GM18951 (cell line): ENCODE measurements around the gene NLGN4X.

Experiments
- POLR2A ChIP-seq: IDR thresholded peaks from 4 replicates; pipeline ENCODE4 v1.6.1; 2011; ENCODE audit warnings: mild to moderate bottlenecking; ENCODE audit not compliant: insufficient read length, insufficient read depth; ENCODE audit errors: extremely low read depth
- in situ Hi-C: fragments of 300-500 bp; cut with MboI; formaldehyde crosslinking; loops from one replicate; pipeline ENCODE4 v1.12.0; 2022; ENCODE audit warnings: low sequenced_read_pairs, mixed read lengths, inconsistent platforms; ENCODE audit not compliant: unreplicated experiment

Gene NLGN4X

DNA sequence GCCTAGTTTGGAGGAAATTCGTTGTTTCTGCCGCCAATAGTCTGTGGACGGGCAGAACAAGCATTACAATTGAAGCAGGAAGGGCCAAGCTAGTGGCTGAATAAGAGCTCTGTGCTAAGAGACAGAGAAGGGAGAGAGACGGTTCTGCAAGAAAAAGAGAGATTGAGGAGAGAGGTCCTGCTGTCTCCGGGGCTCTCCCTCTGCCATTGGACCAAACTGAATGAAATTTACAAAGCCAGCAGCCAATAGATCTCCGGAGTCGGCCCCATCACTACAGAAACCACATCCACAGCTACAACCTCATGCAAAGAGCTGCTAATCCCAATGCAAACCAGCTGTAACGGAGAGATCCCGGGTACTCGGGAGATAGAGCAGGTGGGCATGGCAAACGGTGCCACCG lies at the start of gene NLGN4X:
Gene NLGN4X (minus strand): TSS at position 148 of the 400 bp plus-strand sequence. CDS start 77,401 bp downstream, outside the sequence.
- in situ Hi-C loops: no loop called here
- TF ChIP-seq POLR2A: no peak

- no peak for TF ChIP-seq POLR2A
- in situ Hi-C loops: no loop called here
Measured at GRCh38 chrX:6266041-6266440, 37.4 kb upstream of the NLGN4X start.

DNA sequence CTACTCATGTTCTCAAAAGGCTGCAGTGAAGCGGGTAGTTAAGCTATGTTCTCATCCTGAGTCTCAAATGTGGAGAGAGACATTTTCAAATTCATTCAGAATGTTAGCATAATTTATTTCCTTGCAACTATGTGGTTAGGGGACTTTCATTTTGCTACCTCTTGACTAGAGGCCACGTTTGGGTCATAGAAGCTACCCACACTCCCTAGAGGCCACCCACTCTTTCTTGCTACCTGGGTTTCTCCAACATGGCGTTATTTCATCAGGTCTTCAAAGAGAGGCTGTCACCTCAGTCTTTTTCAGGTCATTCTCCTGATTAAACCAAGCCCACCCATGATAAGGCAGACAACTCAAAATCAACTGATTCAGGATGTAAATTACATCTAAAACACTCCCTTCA lies 34.3 kb upstream of the NLGN4X start:
- TF ChIP-seq POLR2A: no peak
- in situ Hi-C loops: no loop called here

- TF ChIP-seq POLR2A: no peak
Measured at GRCh38 chrX:6257025-6257424, 28.4 kb upstream of the NLGN4X start.

GRCh38 chrX:6244666-6245065 lies 16.0 kb upstream of the NLGN4X start:
- TF ChIP-seq POLR2A: no peak
- in situ Hi-C loops: no loop called here

More at GRCh38 chrX:6257025-6257424, 28.4 kb upstream of the NLGN4X start:
- in situ Hi-C loops: no loop called here

DNA sequence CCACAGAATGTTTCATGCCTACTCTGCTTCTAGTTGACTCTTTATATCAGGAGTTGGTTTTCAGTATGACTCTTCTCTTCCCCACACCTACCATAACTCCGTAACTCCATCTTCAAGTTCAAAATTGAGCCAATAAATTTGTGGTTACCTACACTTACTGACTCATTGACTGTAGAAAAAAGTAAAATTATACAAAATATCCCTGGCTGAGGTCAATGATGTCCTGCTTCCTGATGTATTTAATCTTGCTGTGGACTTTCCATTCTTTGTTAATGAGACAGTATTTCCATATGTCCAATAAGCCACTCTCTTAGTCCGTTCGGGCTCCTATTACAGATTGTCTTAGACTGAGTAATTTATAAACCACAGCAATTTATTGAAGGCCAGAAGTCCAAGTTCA lies 9.9 kb upstream of the NLGN4X start:
- no peak for TF ChIP-seq POLR2A
- in situ Hi-C loops: no loop called here

- no peak for TF ChIP-seq POLR2A
- in situ Hi-C loops: no loop called here
Measured at GRCh38 chrX:6227935-6228334, 732 bp downstream of the NLGN4X start.

- TF ChIP-seq POLR2A: no peak
- in situ Hi-C loops: no loop called here
Measured at GRCh38 chrX:6227453-6227835, 1.2 kb downstream of the NLGN4X start.

DNA sequence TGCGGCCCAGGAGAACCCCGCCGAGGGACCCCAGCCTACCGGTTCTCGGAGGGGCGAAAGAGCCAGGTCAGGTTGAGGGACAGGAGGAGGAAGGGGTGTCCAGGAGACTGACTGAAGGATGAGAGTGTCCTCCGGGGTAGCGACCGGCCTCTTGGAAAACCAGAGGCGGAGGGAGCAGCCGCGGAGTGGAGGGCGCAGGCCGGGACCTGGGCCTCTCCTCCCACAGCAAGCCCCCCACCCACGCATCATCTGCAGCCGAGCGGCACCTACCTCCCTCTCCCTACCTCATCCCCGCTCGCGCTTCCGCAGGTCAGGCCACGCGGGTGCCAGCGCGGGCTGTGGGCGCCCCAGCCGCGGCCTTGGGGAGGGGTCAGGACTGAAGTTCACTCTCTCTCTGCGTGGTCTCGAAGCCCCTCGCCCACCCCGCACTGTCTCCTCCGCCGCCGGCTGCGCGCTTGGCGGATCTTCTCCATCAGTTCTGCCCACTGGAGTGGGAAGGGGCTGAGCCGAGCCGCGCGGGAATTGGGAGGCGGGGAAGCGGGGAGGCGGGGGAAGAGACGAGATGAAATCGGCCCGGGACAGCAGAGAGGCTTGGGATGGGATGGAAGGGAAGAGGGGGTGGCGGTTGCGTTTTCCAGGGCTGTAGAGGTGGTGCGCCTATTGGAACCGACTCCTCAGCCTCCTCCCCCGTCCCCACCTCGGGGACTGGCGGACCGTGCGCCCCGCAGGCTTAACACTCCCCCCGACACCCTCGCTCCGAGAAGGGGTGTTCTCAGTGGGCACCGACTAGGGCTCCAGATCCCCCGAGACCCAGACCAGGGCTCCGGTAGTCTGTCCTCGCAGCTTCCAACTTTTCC lies 1.8 kb downstream of the NLGN4X start:
- TF ChIP-seq POLR2A: no peak
- in situ Hi-C loops: no loop called here

- in situ Hi-C loops: no loop called here
- no peak for TF ChIP-seq POLR2A
Measured at GRCh38 chrX:6225911-6226595, 2.6 kb downstream of the NLGN4X start.

- in situ Hi-C loops: no loop called here
- no peak for TF ChIP-seq POLR2A
Measured at GRCh38 chrX:6225288-6225910, 3.3 kb downstream of the NLGN4X start.

DNA sequence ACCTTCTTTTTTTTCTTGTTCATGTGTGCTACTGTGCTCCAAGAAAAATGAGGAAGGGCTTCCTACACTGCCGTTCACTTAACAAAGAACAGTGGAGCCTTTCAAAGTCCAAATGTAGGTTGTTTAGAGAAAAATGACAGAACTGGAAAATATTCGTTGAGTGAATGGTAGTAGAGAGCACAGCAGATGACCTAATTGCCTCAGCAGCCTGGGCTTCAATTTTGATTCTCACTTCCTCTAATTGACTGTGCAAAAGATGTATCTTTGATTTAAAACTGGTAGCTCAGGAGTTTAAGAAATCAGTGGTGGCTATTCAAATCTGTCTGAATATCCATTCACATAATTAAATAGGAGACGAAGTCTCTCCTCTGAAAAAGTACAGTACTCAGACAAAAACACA lies 5.2 kb downstream of the NLGN4X start:
- TF ChIP-seq POLR2A: no peak
- in situ Hi-C loops: no loop called here

GRCh38 chrX:6210230-6210629 lies 18.4 kb downstream of the NLGN4X start:
- in situ Hi-C loops: no loop called here

More at GRCh38 chrX:6210230-6210629, 18.4 kb downstream of the NLGN4X start:
- no peak for TF ChIP-seq POLR2A
